K562 (cell line): ENCODE measurements around the gene UQCRFS1. TPM values are rescaled to one million over a fixed set of nuclear protein-coding genes. Genes with fewer than 3 reads are reported as not detected.

Experiments
- ATAC-seq: fragments of 200-7000 bp; cut with Tn5 transposase; 3 replicates; pipeline ENCODE4 v1.9.1; 2020; ENCODE audit warnings: moderate library complexity
- BruUV-seq: library from RNA; stranded (reverse); fragments of 400-500 nt; replicated peaks from 2 replicates; lab custom pipeline; 2021; lab: Mats Ljungman, UMichigan
- CTCF ChIA-PET: fragments of 300-600 bp; formaldehyde crosslinking; extraction: SDS; loops from one replicate; lab custom pipeline; 2021; ENCODE audit warnings: low intra/inter-chr PET ratio; lab: Yijun Ruan, JAX
- POLR2A ChIA-PET: fragments of 300-600, 350-650 bp; sonication (Branson Sonifier 250); formaldehyde crosslinking; extraction: SDS; loops from one replicate; lab custom pipeline; 2021; ENCODE audit warnings: antibody characterized with exemption, inconsistent platforms; lab: Yijun Ruan, JAX
- DNase-seq, 4 experiments: peaks; one replicate each; pipeline versions ENCODE4 v3.0.0 to v3.0.0-alpha.2; 2011 to 2018; ENCODE audit warnings: low spot score in 3 of 4, mixed read lengths in 3 of 4; ENCODE audit errors: extremely low read depth in 1 of 4
- FAIRE-seq: peaks from 2 replicates; lab custom pipeline; 2011; peaks lifted over from hg19 to GRCh38; lab: Jason Lieb, UNC
- H2AFZ ChIP-seq: 2 replicates; pipeline ENCODE4 v1.6.0; 2011; ENCODE audit warnings: low read depth, low read length, control low read depth, inconsistent platforms
- H3K27ac ChIP-seq: fragments of 200-600 bp; 3 replicates; pipeline ENCODE4 v1.8.0; 2011; ENCODE audit warnings: low read depth, mild to moderate bottlenecking, control low read depth, inconsistent platforms, low read length, moderate library complexity, mixed read lengths; ENCODE audit errors: extremely low read depth
- H3K27me3 ChIP-seq, 2 experiments: fragments of 300-600 bp in 1 of 2; 2 replicates in 1 of 2; 3 replicates in 1 of 2; pipeline versions ENCODE4 v1.6.0 to v1.8.0; 2011; ENCODE audit warnings: inconsistent platforms in 2 of 2, low read length in 2 of 2, mild to moderate bottlenecking in 1 of 2, mixed read lengths in 1 of 2, moderate library complexity in 1 of 2; ENCODE audit not compliant: control insufficient read depth in 2 of 2, insufficient read depth in 2 of 2
- H3K36me3 ChIP-seq: fragments of 300-600 bp; 3 replicates; pipeline ENCODE4 v1.8.0; 2011; ENCODE audit warnings: mild to moderate bottlenecking, low read length, inconsistent platforms; ENCODE audit not compliant: control insufficient read depth, insufficient read depth
- H3K4me1 ChIP-seq, 2 experiments: fragments of 200-600 bp in 1 of 2; replicated peaks in 1 of 2; 2 replicates in 1 of 2; 3 replicates in 1 of 2; pipeline versions ENCODE4 v1.5.1 to v1.8.0; 2011; ENCODE audit warnings: inconsistent platforms in 2 of 2, low read length in 2 of 2, mild to moderate bottlenecking in 1 of 2, mixed read lengths in 1 of 2, moderate library complexity in 1 of 2; ENCODE audit not compliant: control insufficient read depth in 2 of 2, insufficient read depth in 2 of 2
- H3K4me2 ChIP-seq: 2 replicates; pipeline ENCODE4 v1.6.1; 2011; ENCODE audit warnings: low read length, control low read depth, inconsistent platforms, mixed read lengths; ENCODE audit not compliant: insufficient read depth
- H3K4me3 ChIP-seq: fragments of 200-600 bp; sonication (generic), shearing (Covaris generic); 2 replicates; pipeline ENCODE4 v1.5.1; 2016; ENCODE audit warnings: control low read depth, inconsistent platforms
- H3K79me2 ChIP-seq: fragments of 200-600 bp; 3 replicates; pipeline ENCODE4 v1.8.0; 2011; ENCODE audit warnings: low read length, inconsistent platforms; ENCODE audit not compliant: control insufficient read depth, insufficient read depth
- H3K9ac ChIP-seq, 2 experiments: 2 replicates each; pipeline versions ENCODE4 v1.6.0 to v1.6.1; 2011; ENCODE audit warnings: low read depth in 2 of 2, low read length in 2 of 2, control low read depth in 1 of 2, inconsistent platforms in 1 of 2, mild to moderate bottlenecking in 1 of 2, mixed read lengths in 1 of 2; ENCODE audit not compliant: insufficient read depth in 1 of 2
- H3K9me1 ChIP-seq: one replicate; pipeline ENCODE4 v1.6.0; 2011; ENCODE audit warnings: inconsistent platforms, mild to moderate bottlenecking, low read length, moderate library complexity; ENCODE audit not compliant: control insufficient read depth, insufficient read depth
- H3K9me3 ChIP-seq: replicated peaks from 2 replicates; pipeline ENCODE4 v1.5.1; 2011; ENCODE audit warnings: low read depth, low read length, inconsistent platforms; ENCODE audit not compliant: control insufficient read depth, insufficient read depth
- H4K20me1 ChIP-seq: replicated peaks from 2 replicates; pipeline ENCODE4 v1.6.1; 2011; ENCODE audit warnings: low read length, inconsistent platforms, mixed read lengths; ENCODE audit not compliant: control insufficient read depth, insufficient read depth
- ATF7 ChIP-seq: fragments of 450-650 bp; IDR thresholded peaks from 2 replicates; pipeline ENCODE4 v1.7.1; 2014; ENCODE audit warnings: mild to moderate bottlenecking, moderate library complexity
- CHD2 ChIP-seq: IDR thresholded peaks from 2 replicates; pipeline ENCODE4 v1.6.1; 2011; ENCODE audit warnings: low read depth, low read length
- KLF10 ChIP-seq: fragments of 250-450 bp; sonication (Bioruptor Pico); IDR thresholded peaks from 2 replicates; pipeline ENCODE4 v1.6.1; 2021; ENCODE audit warnings: matching md5 sums
- MYBL2 ChIP-seq, 2 experiments: fragments of 450-650 bp in 1 of 2; sonication (generic) in 1 of 2; formaldehyde crosslinking in 1 of 2; IDR thresholded peaks; 2 replicates each; pipeline versions ENCODE4 v1.6.1 to v1.8.1; 2017 to 2022; ENCODE audit warnings: borderline replicate concordance in 1 of 2, inconsistent platforms in 1 of 2, low read depth in 1 of 2, mild to moderate bottlenecking in 1 of 2, missing genetic modification reagents in 1 of 2, moderate library complexity in 1 of 2
- NFRKB ChIP-seq: fragments of 450-650 bp; IDR thresholded peaks from 2 replicates; pipeline ENCODE4 v1.6.1; 2016; ENCODE audit warnings: low read depth
- NR2C1 ChIP-seq, 2 experiments: fragments of 450-650 bp; IDR thresholded peaks; 2 replicates each; pipeline ENCODE4 v1.6.1; 2017; ENCODE audit warnings: mild to moderate bottlenecking in 2 of 2, antibody characterized with exemption in 1 of 2, inconsistent platforms in 1 of 2, missing compliant biosample characterization in 1 of 2, missing genetic modification characterization in 1 of 2
- PHTF2 ChIP-seq: fragments of 250-450 bp; sonication (Bioruptor Pico); IDR thresholded peaks from 2 replicates; pipeline ENCODE4 v1.5.0; 2021; ENCODE audit warnings: mild to moderate bottlenecking
- POLR2AphosphoS5 ChIP-seq: IDR thresholded peaks from 2 replicates; pipeline ENCODE4 v1.6.1; 2011; ENCODE audit warnings: mild to moderate bottlenecking, low read depth, low read length, moderate library complexity; ENCODE audit not compliant: control insufficient read depth, insufficient read depth
- XRCC3 ChIP-seq: fragments of 450-650 bp; IDR thresholded peaks from 2 replicates; pipeline ENCODE4 v1.6.1; 2017; ENCODE audit warnings: mild to moderate bottlenecking, moderate library complexity
- XRCC5 ChIP-seq: fragments of 200-400 bp; formaldehyde crosslinking; IDR thresholded peaks from 2 replicates; pipeline ENCODE4 v1.6.1; 2017; ENCODE audit warnings: low read depth, mild to moderate bottlenecking, low read length
- ZNF707 ChIP-seq: fragments of 250-450 bp; sonication (Bioruptor Pico); conservative IDR thresholded peaks from 2 replicates; pipeline ENCODE4 v1.8.0; 2022; ENCODE audit warnings: inconsistent platforms, mild to moderate bottlenecking, moderate library complexity
- WGBS: fragments of 100-300 bp; shearing (Covaris generic); methylation state at CpG from one replicate; pipeline ENCODE4 v1.1.6; 2016; ENCODE audit warnings: low coverage, mixed read lengths; ENCODE audit not compliant: insufficient coverage; ENCODE audit errors: missing lambda C conversion rate; 5-methylcytosine and 5-hydroxymethylcytosine counted together
- in situ Hi-C: fragments of 300-500 bp; cut with MboI; formaldehyde crosslinking; loops from 4 replicates; pipeline ENCODE4 v1.15.0; 2018; ENCODE audit warnings: inconsistent platforms, mixed read lengths
- intact Hi-C: fragments of 100-400 bp; cut with micrococcal nuclease; formaldehyde crosslinking; loops from 2 replicates; pipeline ENCODE4 v1.14.2; 2022
- polyA plus RNA-seq, 8 experiments: library from polyadenylated mRNA; depleted of rRNA in 4 of 8; stranded (reverse) in 5 of 8; unstranded in 3 of 8; fragments of >200 nt; fragmentation: Nextera tagmentation in 2 of 8; fragmentation: Illumina TruSeq in 1 of 8; extraction: Ambion mirVana in 2 of 8; extraction: Trizol in 1 of 8; gene quantifications; 2 replicates each; pipeline versions ENCODE4 v1.2.1 to v1.2.3, GENCODE V29; 2011 to 2014; ENCODE audit warnings: inconsistent platforms in 1 of 8, missing spikeins in 1 of 8
- total RNA-seq, 7 experiments: library from RNA; depleted of rRNA in 6 of 7; stranded (reverse); fragments of >200 nt in 6 of 7; fragmentation: Illumina TruSeq in 2 of 7; extraction: Trizol in 2 of 7; gene quantifications; 2 replicates each; pipeline versions ENCODE4 v1.2.1 to v1.2.3, GENCODE V29; 2011 to 2021; ENCODE audit warnings: low replicate concordance in 1 of 7
- TF ChIP-seq, protein P1 (sequence below): fragments of 200-800 bp; sonication (Bioruptor generic); IDR thresholded peaks from 2 replicates; pipeline ENCODE4 v1.6.1; 2017; ENCODE audit warnings: missing genetic modification characterization, missing compliant biosample characterization
- TF ChIP-seq, protein P2 (sequence below): fragments of 250-450 bp; sonication (Bioruptor Pico); IDR thresholded peaks from 2 replicates; pipeline ENCODE4 v1.5.0; 2020; ENCODE audit warnings: mild to moderate bottlenecking, borderline replicate concordance
- TF ChIP-seq, protein P3 (sequence below), 3 experiments: fragments of 200-800 bp in 1 of 3; sonication (Bioruptor generic) in 1 of 3; sonication (generic) in 1 of 3; formaldehyde crosslinking in 1 of 3; IDR thresholded peaks; 2 replicates each; pipeline versions ENCODE4 v1.6.1 to v1.8.0; 2016 to 2022; ENCODE audit warnings: mild to moderate bottlenecking in 2 of 3, missing compliant biosample characterization in 2 of 3, missing genetic modification characterization in 2 of 3, missing genetic modification reagents in 1 of 3
- TF ChIP-seq, protein P4 (sequence below): fragments of 250-450 bp; sonication (Bioruptor Pico); IDR thresholded peaks from 2 replicates; pipeline ENCODE4 v1.9.0; 2021; ENCODE audit warnings: mild to moderate bottlenecking, inconsistent platforms

UQCRFS1 gene
- total and polyA plus RNA-seq, 9 of the 15 experiments (the other 6 are each of a cell fraction or from before 2014, with no cell fraction given) = 10.8 to 110 (median 64.7) TPM

DNA sequence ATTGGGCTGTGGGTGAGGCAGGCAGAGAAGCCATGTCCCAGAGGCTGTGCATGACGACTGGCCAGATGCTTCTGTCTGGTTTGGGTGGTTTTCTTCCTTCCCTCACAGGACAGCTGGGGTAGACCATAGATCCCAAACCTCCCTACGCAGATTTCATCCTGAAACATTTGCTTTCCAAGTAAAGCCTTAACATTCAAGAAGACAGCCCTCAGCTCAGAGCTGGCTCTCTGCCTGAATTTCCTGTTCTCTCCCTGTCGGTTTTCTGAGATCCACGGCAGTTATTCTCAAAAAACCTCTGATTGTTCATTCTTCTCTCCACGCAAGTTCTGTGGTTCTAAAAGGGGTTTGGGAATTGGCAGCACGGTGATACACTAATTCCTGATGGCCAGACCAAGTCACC is 25.3 kb downstream of the UQCRFS1 start:
- POLR2A ChIA-PET = interaction anchor here (0.6 kb wide), 1 partner anchor 9 kb away, joined by 4 read pairs; no protein-coding TSS in a partner anchor
- Histone ChIP-seq H3K79me2 (no peaks in the 10 kb centered on the region), H4K20me1 (0 out of 2 replicates have a peak, but pooled peaks cover 3% of the 10 kb centered on the region), H2AFZ (no peak overlapping the region), H3K4me2 (no peak overlapping the region), H3K27ac (no peak overlapping the region), H3K9me1 (no peaks in the 10 kb centered on the region), H3K27me3 (peaks cover 16 to 56% of the 10 kb centered on the region in 2 experiments; a peak in 4 of 5 replicates), H3K9me3 (no peaks in the 10 kb centered on the region), H3K9ac (no peak overlapping the region), H3K4me3 (no peak overlapping the region), H3K4me1 (no peaks in the 10 kb centered on the region), H3K36me3 (no peaks in the 10 kb centered on the region)
- in situ Hi-C loops (no loop called here), intact Hi-C loops (no loop called here)
- ATAC-seq = no peak
- BruUV-seq = no TSS peak
- DNase-seq = no peak
- 2% methylated on average over 6 of the region's 6 CpGs for whole genome bisulfite sequencing
- FAIRE-seq = no peak
- CTCF ChIA-PET = no interaction called here
- TF ChIP-seq, protein P1, sequence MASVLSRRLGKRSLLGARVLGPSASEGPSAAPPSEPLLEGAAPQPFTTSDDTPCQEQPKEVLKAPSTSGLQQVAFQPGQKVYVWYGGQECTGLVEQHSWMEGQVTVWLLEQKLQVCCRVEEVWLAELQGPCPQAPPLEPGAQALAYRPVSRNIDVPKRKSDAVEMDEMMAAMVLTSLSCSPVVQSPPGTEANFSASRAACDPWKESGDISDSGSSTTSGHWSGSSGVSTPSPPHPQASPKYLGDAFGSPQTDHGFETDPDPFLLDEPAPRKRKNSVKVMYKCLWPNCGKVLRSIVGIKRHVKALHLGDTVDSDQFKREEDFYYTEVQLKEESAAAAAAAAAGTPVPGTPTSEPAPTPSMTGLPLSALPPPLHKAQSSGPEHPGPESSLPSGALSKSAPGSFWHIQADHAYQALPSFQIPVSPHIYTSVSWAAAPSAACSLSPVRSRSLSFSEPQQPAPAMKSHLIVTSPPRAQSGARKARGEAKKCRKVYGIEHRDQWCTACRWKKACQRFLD (CRISPR knock-in tag) = no peak
- no peak for TF ChIP-seq KLF10 (CRISPR knock-in tag)
- TF ChIP-seq, protein P2, sequence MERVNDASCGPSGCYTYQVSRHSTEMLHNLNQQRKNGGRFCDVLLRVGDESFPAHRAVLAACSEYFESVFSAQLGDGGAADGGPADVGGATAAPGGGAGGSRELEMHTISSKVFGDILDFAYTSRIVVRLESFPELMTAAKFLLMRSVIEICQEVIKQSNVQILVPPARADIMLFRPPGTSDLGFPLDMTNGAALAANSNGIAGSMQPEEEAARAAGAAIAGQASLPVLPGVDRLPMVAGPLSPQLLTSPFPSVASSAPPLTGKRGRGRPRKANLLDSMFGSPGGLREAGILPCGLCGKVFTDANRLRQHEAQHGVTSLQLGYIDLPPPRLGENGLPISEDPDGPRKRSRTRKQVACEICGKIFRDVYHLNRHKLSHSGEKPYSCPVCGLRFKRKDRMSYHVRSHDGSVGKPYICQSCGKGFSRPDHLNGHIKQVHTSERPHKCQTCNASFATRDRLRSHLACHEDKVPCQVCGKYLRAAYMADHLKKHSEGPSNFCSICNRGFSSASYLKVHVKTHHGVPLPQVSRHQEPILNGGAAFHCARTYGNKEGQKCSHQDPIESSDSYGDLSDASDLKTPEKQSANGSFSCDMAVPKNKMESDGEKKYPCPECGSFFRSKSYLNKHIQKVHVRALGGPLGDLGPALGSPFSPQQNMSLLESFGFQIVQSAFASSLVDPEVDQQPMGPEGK (CRISPR knock-in tag) = no peak
- no peak for TF ChIP-seq CHD2
- no peak for TF ChIP-seq ZNF707
- no peak for TF ChIP-seq POLR2AphosphoS5
- TF ChIP-seq MYBL2 (IDR thresholded peaks at IDR 0.05; ENCODE audit: low read depth) = no peak
- no peak for TF ChIP-seq MYBL2 (CRISPR knock-in tag; IDR thresholded peaks at IDR 0.05; ENCODE audit: borderline replicate concordance)
- no peak for TF ChIP-seq NFRKB
- TF ChIP-seq ATF7 = no peak
- no peak for TF ChIP-seq XRCC5
- TF ChIP-seq PHTF2 = no peak
- no peak for TF ChIP-seq XRCC3
- TF ChIP-seq, protein P3, sequence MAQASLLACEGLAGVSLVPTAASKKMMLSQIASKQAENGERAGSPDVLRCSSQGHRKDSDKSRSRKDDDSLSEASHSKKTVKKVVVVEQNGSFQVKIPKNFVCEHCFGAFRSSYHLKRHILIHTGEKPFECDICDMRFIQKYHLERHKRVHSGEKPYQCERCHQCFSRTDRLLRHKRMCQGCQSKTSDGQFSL (CRISPR knock-in tag; IDR thresholded peaks at IDR 0.05) = no peak
- TF ChIP-seq, protein P3 (tag; IDR thresholded peaks at IDR 0.05) = no peak
- no peak for TF ChIP-seq NR2C1 (IDR thresholded peaks at IDR 0.05)
- no peak for TF ChIP-seq NR2C1 (tag; IDR thresholded peaks at IDR 0.05)
- TF ChIP-seq, protein P4, sequence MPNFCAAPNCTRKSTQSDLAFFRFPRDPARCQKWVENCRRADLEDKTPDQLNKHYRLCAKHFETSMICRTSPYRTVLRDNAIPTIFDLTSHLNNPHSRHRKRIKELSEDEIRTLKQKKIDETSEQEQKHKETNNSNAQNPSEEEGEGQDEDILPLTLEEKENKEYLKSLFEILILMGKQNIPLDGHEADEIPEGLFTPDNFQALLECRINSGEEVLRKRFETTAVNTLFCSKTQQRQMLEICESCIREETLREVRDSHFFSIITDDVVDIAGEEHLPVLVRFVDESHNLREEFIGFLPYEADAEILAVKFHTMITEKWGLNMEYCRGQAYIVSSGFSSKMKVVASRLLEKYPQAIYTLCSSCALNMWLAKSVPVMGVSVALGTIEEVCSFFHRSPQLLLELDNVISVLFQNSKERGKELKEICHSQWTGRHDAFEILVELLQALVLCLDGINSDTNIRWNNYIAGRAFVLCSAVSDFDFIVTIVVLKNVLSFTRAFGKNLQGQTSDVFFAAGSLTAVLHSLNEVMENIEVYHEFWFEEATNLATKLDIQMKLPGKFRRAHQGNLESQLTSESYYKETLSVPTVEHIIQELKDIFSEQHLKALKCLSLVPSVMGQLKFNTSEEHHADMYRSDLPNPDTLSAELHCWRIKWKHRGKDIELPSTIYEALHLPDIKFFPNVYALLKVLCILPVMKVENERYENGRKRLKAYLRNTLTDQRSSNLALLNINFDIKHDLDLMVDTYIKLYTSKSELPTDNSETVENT (CRISPR knock-in tag) = no peak
